HG03066 (cell line): ENCODE results near the gene ANXA3.

Experiments used
- ATAC-seq: cut with Tn5 transposase; IDR thresholded peaks from one replicate; pipeline ENCODE4 v1.9.1; 2021; ENCODE audit warnings: low read depth; ENCODE audit not compliant: unreplicated experiment

ANXA3 gene

GRCh38 chr4:78608684-78609083 lies 57.1 kb downstream of the ANXA3 start:
- ATAC-seq: no peak

- ATAC-seq: no peak
Observed at GRCh38 chr4:78609580-78609979, 58.0 kb downstream of the ANXA3 start.

GRCh38 chr4:78610546-78611214 lies 59.1 kb downstream of the ANXA3 start:
- peak; percentile 30 for ATAC-seq

GRCh38 chr4:78611215-78611558 lies 59.6 kb downstream of the ANXA3 start:
- ATAC-seq: no peak

GRCh38 chr4:78612398-78613178 lies 61.0 kb downstream of the ANXA3 start:
- ATAC-seq: no peak

GRCh38 chr4:78613522-78614321 lies 62.2 kb downstream of the ANXA3 start:
- peak; percentile 60 for ATAC-seq

GRCh38 chr4:78616046-78616498 lies 64.5 kb downstream of the ANXA3 start:
- ATAC-seq: no peak

- ATAC-seq: no peak
Observed at GRCh38 chr4:78618436-78618835, 66.9 kb downstream of the ANXA3 start.

GRCh38 chr4:78621395-78621794 lies 69.8 kb downstream of the ANXA3 start:
- ATAC-seq: no peak

- ATAC-seq: no peak
Observed at GRCh38 chr4:78622253-78622979, 70.8 kb downstream of the ANXA3 start.

GRCh38 chr4:78624048-78624447 lies 72.5 kb downstream of the ANXA3 start:
- no peak for ATAC-seq

GRCh38 chr4:78625073-78625472 lies 73.5 kb downstream of the ANXA3 start:
- ATAC-seq: no peak

- peak; percentile 55 for ATAC-seq
Observed at GRCh38 chr4:78627046-78627965, 75.7 kb downstream of the ANXA3 start.

GRCh38 chr4:78627966-78628678 lies 76.6 kb downstream of the ANXA3 start:
- no peak for ATAC-seq

- no peak for ATAC-seq
Observed at GRCh38 chr4:78629991-78630541, 78.5 kb downstream of the ANXA3 start.

GRCh38 chr4:78630615-78631014 lies 79.0 kb downstream of the ANXA3 start:
- no peak for ATAC-seq

- ATAC-seq: no peak
Observed at GRCh38 chr4:78634011-78634664, 82.6 kb downstream of the ANXA3 start.
